Measurements from ENCODE around the gene CELA1.

The CELA1 gene

DNA sequence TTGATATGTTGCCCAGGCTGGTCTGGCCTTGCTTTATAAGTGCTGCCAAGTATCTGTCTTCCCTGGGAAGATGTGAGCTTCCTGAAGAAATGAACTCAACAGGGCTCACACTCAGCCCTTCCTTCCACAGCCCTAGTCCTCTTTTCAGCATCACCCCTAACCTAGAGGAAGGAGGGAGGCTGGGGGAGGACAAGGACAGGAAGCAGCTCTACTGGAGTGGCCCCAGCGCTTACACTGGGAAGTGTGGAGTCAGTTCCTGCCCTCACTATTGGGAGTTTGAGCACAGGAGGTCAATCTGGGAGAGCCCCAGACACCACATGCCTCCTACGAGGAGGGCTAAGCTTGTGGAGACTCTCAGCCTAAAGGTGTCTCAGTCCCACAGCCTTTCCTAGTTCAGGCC is 27.9 kb upstream of the CELA1 start:
- FAIRE-seq = no peak

- FAIRE-seq = no peak
These were observed 26.7 kb upstream of the CELA1 start for GRCh38 chr12:51373187-51373586.

- FAIRE-seq = no peak
These were observed 25.5 kb upstream of the CELA1 start for GRCh38 chr12:51372021-51372420.

DNA sequence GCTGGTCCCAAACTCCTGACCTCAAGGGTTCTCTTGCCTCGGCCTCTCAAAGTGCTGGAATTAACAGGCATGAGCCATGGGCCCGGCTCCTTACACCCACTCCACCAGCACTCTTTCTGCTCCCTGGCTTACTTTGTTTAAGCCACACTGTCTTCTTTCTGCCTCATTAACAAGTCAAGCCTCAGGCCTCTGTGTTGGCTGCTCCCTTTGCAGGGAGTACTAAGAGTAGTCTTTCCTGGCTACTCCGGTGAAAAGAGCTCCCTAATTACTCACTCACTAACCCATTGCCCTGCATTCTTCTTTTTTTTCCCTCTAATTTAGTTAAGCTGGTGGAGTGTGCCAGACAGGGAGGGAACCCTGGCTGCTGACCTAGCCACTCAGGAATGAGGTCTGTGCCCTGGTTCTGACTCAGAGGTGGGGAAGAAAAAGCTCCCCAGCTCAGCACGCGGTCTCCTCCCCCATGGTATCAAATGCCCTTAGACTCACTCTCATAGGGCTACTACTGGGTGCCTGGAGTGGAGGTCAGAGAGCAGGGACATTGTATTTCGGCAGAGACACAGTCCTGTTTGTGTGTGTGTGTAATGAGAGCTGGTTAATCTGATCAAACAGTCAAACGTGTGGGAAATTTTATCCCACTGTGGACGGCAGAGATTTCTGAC is 24.9 kb upstream of the CELA1 start:
- FAIRE-seq = peak; percentile 23

DNA sequence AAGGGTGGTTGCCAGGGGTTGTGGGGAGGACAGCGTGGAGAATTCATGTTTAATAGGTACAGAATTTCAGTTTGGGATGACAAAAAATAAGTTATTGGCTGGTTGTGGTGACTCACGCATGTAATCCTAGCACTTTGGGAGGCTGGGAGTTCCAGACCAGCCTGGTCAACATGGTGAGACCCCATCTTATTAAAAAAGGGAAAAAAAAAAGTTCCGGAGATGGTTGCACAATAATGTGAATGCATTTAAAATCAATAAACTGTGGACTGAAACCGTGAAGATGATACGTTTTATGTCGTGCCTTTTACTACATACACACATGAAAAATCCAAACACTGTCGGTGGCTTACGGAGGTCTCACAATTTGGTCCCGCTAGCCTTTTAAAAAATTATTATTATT is 24.2 kb upstream of the CELA1 start:
- FAIRE-seq = no peak

DNA sequence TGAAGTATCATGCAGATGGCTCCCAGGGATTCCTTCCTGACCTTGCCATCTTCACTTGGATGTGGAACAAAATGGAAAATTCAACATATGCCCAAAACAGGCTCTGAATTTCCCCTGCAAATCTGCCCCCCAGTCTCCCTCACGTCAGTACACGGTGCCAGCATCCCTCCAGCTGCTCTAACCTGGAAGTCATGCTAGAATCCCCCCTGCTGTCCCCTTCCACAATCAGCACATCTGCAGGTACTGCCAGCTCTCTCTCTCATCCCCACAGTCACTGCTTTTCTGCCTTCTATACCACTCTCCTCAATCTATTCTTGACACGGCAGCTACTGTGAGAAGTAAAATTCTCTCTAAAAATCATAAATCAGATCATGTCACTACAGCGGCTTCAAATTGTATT is 23.1 kb upstream of the CELA1 start:
- FAIRE-seq = no peak

GRCh38 chr12:51368640-51369517 is 22.4 kb upstream of the CELA1 start:
- no peak for FAIRE-seq

DNA sequence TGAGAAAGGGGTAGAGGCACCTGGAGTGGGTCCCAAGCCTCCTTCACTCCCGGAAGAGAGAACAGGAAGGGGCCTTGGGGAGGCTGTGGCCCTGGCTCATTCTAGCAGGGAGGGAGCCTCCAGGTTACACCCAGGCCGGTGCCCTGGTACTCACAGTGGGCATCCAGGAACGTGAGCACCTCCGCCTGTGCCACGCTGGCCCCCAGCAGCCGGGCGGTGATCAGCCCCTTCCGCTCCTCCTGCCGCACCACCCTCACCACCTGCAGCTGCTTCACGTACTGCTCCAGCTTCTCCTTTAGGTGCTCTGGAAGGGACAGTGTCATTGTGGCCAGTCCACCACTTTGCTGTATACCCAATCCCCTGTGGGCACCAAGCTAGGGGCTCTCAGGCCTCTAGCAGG is 18.8 kb upstream of the CELA1 start:
- no peak for FAIRE-seq

DNA sequence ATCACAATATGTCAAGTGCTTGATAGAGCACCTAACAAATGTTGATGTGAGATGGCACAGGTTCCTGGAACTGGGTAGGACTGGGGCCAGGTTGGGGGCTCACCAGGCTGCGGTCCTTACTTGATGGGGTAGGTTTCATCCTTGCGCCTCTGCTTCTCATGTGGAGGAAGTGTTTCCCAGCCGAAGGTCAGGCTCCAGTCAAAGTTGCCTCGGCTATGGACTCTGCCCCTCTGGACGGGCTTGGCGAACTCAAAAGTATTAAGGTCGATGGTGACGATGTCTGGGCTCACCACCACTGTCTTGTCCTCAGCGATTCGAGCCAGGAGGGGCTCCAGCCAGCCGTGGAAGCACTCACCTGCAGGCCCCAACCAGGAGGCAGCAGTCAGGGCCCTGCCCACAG is 17.5 kb upstream of the CELA1 start:
- FAIRE-seq = no peak

DNA sequence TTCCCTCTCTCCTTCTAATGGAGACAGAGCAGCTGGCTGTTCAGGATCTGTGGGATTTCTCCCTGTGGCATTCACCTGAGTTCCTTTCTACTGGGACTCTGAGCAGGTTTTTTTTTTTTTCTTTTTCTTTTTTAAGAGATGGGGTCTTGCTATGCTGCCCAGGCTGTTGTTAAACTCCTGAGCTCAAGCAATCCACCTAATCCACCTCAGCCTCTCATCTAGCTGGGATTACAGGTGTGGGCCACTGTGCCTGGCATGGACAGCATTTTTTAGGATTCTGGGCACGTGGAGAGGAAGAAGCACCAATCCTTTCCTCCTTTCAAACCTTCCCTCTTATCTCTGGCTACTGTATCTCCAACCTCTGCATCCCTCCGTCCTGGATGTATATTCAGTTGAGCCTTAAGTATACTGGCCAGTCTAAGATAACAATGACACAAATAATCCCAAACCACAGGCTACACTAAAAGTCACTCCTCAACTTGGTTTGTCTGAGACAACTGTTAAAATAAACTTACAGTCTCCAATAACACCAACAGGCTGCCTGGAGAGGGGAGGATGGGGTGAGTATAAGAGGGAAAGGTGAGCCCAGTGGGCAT is 16.4 kb upstream of the CELA1 start:
- no peak for FAIRE-seq

- no peak for FAIRE-seq
These were observed 15.8 kb upstream of the CELA1 start for GRCh38 chr12:51362307-51362706.

- FAIRE-seq = no peak
These were observed 14.9 kb upstream of the CELA1 start for GRCh38 chr12:51361161-51362016.

GRCh38 chr12:51360315-51360714 is 13.8 kb upstream of the CELA1 start:
- no peak for FAIRE-seq

- FAIRE-seq = no peak
These were observed 13.4 kb upstream of the CELA1 start for GRCh38 chr12:51359851-51360250.

GRCh38 chr12:51358496-51358895 is 12.0 kb upstream of the CELA1 start:
- no peak for FAIRE-seq

- no peak for FAIRE-seq
These were observed 11.0 kb upstream of the CELA1 start for GRCh38 chr12:51357374-51358047.

GRCh38 chr12:51351913-51352532 is 5.5 kb upstream of the CELA1 start:
- FAIRE-seq = no peak

GRCh38 chr12:51349026-51349425 is 2.5 kb upstream of the CELA1 start:
- FAIRE-seq = no peak

DNA sequence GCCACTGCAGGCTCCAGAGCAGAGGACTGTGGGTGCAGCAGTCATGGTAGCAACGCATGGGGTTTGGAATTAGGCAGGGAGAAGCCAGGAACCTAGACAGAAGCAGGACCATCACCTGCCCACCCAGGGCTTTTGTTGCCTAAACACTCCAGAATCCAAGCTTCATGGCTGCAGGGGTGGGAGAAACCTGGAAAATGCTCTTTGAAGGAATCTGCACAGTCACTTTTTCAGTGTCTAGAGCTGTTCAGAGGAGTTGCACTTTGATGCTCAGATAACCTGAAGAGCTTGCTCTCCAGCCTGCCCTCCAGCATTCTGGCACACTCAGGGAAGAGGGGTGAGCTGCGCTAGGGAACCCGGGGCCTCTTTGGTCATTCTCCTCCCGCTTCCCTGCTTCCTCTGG is 1.6 kb upstream of the CELA1 start:
- FAIRE-seq = no peak

GRCh38 chr12:51345681-51346080 is 798 bp downstream of the CELA1 start:
- FAIRE-seq = no peak

DNA sequence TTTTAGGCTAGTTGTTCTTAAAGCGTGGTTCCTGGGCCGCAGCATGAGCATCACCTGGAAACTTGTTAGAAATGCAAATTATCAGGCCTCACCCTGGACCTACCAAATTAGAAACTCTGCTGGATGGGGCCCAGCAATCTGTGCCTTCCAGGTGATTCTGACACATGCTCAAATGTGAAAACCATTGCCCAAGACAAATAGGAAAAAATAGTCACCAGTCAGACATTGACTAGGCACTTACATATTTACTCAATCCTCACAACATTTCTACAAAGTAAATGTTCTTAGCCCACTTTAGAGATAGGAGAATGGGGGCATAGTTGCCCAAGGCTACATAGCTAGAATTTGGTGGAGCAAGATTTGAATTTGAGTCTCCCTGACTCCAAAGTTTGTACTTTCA is 3.3 kb downstream of the CELA1 start:
- FAIRE-seq = no peak

GRCh38 chr12:51342416-51342815 is 4.1 kb downstream of the CELA1 start:
- no peak for FAIRE-seq
